ENCODE data around the gene ZNF780A.
"Not testable (repeated sequence)": the region's sequence is repeated elsewhere in the genome, so short reads cannot be mapped to it uniquely, and the experiment has no call there.

- TF ChIP-seq, protein P1, sequence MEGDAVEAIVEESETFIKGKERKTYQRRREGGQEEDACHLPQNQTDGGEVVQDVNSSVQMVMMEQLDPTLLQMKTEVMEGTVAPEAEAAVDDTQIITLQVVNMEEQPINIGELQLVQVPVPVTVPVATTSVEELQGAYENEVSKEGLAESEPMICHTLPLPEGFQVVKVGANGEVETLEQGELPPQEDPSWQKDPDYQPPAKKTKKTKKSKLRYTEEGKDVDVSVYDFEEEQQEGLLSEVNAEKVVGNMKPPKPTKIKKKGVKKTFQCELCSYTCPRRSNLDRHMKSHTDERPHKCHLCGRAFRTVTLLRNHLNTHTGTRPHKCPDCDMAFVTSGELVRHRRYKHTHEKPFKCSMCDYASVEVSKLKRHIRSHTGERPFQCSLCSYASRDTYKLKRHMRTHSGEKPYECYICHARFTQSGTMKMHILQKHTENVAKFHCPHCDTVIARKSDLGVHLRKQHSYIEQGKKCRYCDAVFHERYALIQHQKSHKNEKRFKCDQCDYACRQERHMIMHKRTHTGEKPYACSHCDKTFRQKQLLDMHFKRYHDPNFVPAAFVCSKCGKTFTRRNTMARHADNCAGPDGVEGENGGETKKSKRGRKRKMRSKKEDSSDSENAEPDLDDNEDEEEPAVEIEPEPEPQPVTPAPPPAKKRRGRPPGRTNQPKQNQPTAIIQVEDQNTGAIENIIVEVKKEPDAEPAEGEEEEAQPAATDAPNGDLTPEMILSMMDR (IDR thresholded peaks at IDR 0.05; ENCODE audit: low read depth, low read length), result not testable (repeated sequence)
- not testable (repeated sequence) for TF ChIP-seq EZH2phosphoT487 (IDR thresholded peaks at IDR 0.05; ENCODE audit: low read depth)
These were observed 49.0 kb downstream of the ZNF780A start for GRCh38 chr19:40041718-40042117.

All from OCI-LY3 (cell line).